GM18873 (cell line): Measurements from ENCODE around the gene HDHD3.

Experiments
- ATAC-seq: cut with Tn5 transposase; IDR thresholded peaks from one replicate; pipeline ENCODE4 v1.9.1; 2021; ENCODE audit warnings: mild to moderate bottlenecking, moderate library complexity, moderate number of reproducible peaks; ENCODE audit not compliant: unreplicated experiment, low FRiP score

HDHD3 gene

GRCh38 chr9:113341712-113342410 is 34.9 kb downstream of the HDHD3 start:
- ATAC-seq, result no peak

- ATAC-seq, result peak; percentile 87
These were observed 36.6 kb downstream of the HDHD3 start, which contains the start of gene WDR31 for GRCh38 chr9:113340011-113340699. Gene WDR31, minus strand, starts transcription at chr9:113340275. Its CDS starts 8,253 bp downstream, at chr9:113332022.

GRCh38 chr9:113337714-113338113 is 39.1 kb downstream of the HDHD3 start:
- no peak for ATAC-seq

- ATAC-seq, result no peak
These were observed 45.0 kb downstream of the HDHD3 start for GRCh38 chr9:113331780-113332179.

- no peak for ATAC-seq
These were observed 48.6 kb downstream of the HDHD3 start for GRCh38 chr9:113328045-113328782.

- no peak for ATAC-seq
These were observed 50.6 kb downstream of the HDHD3 start for GRCh38 chr9:113326230-113326629.
